GM18499 (cell line): ENCODE results near the gene RHOG.
"Not testable (repeated sequence)": the region's sequence is repeated elsewhere in the genome, so short reads cannot be mapped to it uniquely, and the experiment has no call there.

Experiments
- ATAC-seq: cut with Tn5 transposase; IDR thresholded peaks from one replicate; pipeline ENCODE4 v1.9.1; 2021; ENCODE audit warnings: moderate number of reproducible peaks; ENCODE audit not compliant: insufficient read depth, unreplicated experiment

RHOG gene

DNA sequence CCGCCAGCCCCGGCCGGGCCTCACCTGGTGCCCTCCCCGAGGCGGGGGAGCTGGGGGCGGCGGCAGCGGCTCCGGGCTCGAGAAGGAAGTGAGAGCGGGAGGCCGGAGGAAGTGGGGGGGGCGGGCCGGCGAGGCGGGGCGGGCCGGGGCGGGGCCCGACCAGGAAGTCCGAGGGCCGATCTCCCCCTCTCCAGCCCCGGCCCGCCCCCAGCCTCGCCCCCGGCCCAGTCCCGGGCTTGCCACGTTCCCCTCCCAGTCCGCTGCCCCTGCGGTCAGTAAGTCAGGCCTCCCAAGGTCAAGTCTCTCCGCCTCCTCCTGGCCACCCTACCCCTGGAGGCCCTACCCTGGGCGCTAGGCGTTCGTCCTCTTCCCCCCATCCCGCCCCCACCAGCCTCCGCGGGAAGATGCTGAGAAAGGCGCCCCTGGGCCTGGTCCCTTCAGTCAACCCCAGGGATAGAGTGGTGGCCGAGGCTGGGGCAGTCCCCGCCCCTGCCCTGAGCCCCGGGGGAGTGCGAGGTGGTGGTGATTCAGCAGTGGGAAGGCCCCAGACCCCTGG, at the start of gene RHOG:
Gene RHOG (minus strand): TSS at position 90 of the 556 bp plus-strand sequence. CDS start 12,821 bp downstream, outside the sequence.
- ATAC-seq = peak; percentile 42

GRCh38 chr11:3890014-3890413, 49.3 kb upstream of the RHOG start:
- no peak for ATAC-seq

DNA sequence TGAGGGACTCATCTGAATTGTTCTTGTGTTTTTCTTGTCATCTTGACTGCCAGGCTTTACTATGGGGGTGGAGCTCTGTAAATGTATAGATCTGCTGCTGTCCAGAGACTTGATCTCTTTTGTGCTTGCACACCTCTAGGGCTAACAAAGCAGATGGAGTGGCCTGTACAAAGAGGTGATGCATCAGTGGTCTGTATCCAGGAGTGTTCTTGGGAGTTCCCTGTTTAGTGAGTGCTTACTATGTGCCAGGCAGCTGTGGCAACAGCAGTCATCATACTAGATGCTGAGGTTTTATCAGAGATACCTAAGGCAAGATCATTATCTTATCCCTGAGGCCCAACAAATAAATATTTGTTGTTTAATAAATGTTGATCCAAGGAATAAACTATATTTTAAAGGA, 48.1 kb upstream of the RHOG start:
- no peak for ATAC-seq

DNA sequence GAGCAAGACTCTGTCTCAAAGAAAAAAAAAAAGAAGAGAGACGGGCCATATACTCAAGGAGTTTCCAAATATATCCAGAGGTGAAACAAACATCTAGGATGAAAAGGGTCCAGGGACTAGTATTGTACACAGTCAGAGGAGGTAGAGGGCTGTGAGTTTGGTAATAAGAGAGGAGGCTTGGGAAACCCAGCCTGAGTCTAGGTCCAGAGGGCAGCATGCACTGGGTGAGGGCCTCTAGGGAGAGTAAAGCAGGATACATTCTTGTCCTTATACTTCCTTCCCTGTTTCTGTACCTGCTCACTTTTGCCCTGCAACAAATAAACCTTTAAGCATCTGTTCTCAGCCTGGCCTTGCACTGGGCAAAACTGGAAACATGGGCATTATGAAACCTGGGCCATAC, 46.2 kb upstream of the RHOG start:
- no peak for ATAC-seq

DNA sequence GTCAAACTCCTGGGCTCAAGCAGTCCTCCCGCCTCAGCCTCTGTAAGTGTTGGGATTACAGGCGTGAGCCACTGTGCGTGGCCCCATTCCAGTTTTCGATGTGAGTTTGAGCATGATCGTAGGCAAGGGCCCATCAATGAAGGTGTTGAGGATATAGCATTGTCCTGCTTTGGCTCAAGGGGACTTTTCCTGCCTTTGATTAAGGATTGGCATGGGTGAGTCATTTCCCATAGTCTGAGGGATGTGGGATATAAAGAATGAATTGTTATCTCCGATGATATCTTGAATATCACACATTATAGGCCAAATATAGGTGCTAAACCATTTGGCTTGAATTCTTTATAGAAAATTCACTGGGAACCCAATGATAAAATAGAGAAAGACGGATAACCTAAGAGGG, 45.1 kb upstream of the RHOG start:
- no peak for ATAC-seq

- no peak for ATAC-seq
Measured at GRCh38 chr11:3882655-3883054, 41.9 kb upstream of the RHOG start.

DNA sequence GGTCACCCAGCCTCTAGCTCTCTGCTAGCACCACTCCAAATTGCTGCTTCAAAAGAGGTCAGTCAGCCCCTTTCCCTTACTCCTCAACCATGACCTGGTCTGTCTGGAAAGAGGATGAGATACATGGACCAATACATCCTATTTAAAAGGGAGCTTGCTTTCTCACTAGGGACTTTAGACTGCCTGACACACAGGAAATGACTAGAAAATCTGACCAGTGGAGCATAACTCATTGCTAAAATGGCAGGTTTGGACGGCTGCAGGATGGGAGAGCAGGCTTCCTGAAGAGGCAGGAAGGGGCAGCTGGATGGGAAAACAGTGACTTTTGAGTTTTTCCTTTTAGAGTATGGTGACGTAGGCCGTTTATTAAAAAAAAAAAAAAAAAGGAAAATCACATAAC, 40.0 kb upstream of the RHOG start:
- no peak for ATAC-seq

DNA sequence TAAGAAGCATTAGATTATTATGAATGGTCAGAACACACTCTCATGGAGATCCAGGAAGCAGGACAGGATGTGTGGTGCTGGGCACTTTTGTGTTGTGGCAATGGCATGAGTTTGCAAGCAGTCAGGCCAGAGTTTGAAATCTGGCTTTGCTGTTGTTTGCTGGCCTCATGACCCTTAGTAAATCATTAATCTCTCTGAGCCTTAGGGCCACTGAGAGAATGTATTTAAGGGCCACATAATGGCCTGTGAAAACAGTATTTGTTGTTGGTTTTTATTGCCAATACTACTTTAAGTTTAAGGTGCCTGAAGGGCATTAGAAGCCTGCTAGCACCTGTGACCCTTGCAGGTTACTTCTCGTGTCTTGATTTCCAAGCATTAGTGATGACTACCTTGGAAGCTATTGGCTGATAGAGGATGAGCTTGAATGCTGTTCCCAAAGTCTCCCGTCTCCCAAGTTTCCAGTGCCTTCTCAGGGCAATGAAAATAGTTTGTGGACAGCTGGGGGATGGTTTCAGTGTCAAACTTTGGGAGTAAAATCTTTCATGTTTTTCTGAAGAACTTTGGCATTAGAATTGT, 39.3 kb upstream of the RHOG start:
- ATAC-seq = no peak

DNA sequence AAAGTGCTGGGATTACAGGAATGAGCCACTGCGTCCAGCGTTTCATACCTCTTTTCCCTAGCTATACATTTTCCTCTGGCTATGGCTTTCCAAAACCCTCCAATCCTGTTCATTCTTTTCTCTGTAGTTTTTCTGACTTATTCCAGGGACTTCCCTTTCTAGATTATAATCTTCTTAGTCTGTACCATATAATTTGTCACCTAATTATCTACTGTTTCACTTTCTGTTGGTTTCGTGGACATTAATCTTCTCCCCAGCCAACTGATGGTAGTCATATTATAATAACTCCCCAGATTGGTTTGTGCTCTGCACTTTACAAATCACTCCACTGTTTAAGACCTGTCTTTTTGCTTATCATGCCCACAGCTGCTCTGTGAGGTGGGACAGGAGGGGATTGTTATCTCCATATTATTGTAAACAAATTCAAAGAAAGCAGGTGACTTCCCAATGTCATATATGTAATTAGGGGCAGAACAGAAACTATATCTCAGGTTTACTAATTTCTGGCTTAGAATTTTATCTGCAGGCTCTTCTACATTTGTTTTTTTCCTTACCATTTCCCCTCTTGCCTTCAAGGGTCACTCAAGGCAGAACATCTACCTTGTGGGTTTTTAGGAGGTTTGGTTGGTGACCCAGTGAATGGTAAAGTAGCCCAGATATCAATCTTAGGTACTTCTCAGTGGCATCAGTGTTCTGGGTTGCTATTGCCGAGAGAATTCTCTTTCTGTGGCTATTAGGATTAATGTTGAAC, 38.6 kb upstream of the RHOG start:
- no peak for ATAC-seq

DNA sequence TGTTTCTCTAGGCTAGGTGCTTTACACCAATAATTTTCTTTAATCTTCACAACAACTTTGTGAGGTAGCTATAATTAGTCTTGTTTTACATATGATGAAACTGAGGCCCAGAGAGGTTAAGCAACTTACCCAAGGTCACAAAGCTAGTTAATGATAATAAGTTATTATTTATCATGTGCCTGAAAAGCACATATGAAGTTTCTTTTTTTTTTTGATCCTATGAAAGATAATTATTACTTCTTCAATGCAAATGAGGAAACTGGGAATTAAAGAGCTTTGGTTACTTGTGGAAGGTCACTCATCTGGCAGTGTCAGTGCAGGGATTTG, 37.5 kb upstream of the RHOG start:
- ATAC-seq = no peak

GRCh38 chr11:3877364-3878257, 36.9 kb upstream of the RHOG start:
- ATAC-seq = no peak

DNA sequence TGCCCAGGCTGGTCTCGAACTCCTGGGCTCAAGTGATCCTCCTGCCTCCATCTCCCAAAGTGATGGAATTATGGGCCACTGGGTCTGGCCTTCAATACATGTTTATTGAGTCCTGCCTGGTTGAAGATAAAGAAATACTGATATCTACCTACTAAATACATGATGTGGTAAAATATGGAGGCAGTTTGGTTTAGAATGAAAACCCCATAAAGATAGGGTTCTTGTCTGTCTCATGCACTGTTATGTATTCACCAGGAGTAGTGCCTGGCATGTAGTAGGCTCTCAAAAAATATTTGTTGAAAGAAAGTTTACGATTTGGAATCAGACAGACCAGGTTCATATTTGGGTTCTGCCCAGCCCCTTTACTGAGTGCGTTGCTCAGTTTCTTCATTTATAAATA, 35.9 kb upstream of the RHOG start:
- ATAC-seq = no peak

DNA sequence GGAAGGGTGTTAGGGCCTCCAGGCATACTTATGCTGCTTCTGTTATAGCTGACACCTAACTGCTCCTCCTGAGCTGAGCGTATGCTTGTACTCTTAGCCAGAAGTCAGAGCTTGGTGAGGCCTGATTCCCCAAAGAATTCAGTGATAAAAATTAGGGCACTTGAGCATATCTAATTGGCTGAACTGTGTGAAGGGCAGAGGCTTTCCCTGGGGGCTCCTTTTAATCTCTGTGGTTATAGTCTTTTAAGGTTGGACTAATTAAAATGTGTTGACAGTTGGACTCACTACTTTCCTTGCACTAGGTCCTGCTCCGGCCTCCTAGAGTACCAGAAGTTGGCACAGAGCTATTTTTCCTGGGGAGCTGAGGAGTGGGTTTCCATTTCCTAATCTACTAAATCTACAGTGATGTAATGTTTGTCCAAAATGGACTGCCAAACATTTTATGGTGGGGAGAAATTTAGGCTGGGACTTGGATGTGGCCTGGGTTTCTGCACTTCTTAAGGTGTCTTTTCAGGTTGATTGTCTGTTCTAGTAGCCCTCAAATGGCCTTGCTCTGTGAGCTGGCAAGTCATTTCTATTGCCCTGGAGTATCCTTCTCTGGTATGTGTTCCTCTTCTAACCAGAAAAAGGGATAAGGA, 33.1 kb upstream of the RHOG start:
- ATAC-seq = no peak

DNA sequence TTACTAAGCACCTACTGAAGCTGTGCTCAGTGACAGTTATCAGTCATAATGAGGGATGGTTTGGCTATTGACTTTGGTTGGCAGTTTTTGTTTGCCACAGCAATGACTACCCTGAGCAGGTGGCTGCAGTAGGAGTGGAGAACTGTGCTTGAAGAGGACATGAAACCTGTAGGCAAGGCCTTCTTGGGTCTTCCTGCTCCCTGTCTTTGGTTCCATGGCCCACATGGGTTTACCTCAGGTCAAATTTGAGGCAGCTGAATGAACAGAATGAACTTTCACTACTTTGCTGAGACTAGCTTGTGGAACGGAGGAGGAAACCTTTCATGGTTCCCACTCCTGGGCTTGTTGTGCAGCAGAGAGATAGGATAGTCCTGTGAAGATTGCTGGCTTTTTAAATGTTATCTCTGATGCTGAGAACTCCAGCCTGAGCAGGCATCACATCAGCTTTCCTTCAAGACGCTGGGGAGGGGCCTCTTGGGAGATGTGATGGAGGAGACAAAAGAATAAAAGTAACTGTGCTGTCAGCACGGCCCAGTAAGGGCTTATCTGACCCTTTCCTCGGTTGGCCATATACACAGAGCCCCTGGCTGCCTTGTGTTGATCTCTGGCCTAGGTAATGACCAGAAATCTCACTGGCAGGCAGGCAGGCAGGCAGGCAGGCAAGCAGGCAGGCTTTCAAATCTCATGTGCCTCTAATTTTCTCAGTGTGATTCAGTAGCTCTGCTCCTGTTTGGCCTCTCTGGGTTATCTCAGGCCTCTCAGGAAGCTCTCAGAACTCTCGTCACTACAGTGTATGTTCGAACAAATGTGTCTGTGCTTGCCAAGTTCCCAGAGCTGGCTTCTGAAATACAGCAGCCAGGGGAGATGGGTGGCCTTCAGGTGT, 26.7 kb upstream of the RHOG start:
- ATAC-seq = no peak

GRCh38 chr11:3866836-3867208, 26.1 kb upstream of the RHOG start:
- no peak for ATAC-seq

DNA sequence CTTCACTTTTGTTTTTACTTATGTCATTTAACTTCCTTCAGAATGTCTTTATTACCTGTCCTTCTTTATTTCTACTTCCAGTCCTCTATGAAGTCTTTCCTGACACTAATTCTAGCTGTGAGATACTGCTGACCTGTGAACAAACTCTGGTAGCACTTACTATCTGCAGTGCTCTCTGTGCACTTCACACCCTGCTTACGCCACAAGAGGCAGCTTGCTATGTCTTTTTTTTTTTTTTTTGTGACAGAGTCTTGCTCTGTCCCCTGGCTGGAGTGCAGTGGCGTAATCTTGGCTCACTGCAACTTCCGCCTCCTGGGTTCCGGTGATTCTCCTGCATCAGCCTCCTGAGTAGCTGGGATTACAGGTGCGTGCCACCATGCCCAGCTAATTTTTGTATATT, 25.4 kb upstream of the RHOG start:
- no peak for ATAC-seq

- no peak for ATAC-seq
Measured at GRCh38 chr11:3865388-3866193, 24.8 kb upstream of the RHOG start.

DNA sequence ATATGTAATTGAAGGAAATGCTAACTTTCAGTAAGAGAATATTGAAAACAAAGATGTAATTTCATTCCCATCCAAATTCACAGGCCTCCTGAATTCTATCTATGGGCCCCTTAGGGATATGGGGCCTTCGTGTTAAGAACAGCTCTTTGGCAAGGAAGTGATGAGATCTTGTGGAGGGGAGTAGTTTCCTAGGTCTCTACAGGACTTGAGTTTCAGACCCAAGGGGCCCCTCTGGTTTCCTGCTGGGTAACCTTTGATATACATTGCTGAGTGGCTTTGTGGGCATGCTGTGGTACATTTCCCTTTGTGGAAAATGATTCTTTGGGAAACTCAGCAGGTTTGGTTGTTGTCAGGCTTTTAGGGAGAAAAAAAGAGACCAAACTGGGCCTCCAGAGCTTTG, 20.9 kb upstream of the RHOG start:
- no peak for ATAC-seq

DNA sequence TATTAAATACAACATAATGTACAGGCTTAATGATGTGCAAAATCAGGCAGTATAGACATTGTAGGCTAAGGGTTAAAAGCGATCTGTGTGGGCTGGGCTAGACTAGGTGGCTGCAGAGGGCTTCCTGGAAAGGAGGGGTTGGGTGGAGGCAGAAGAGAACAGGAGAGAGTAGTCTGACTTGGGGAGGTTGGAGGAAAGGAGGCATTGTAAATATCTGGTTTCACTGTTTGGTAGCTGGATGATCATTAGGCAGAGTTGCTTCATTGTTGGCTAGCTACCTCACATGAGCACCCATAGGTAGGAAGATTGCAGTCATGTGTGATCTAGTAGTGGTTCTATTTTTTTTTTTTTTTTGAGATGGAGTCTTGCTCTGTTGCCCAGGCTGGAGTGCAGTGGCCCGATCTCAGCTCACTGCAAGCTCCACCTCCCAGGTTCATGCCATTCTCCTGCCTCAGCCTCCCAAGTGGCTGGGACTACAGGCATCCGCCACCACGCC, 20.2 kb upstream of the RHOG start:
- ATAC-seq = not testable (repeated sequence)
